Neural crest cell (in vitro differentiated cells): ENCODE results near the gene CD82. TPM values are rescaled to one million over a fixed set of nuclear protein-coding genes. Genes with fewer than 3 reads are reported as not detected.

Source experiments
- DNase-seq: peaks from one replicate; pipeline ENCODE4 v3.0.0; 2021; ENCODE audit warnings: low read depth, mixed read lengths, low spot score
- H3K27ac Mint-ChIP-seq: one replicate; pipeline ENCODE4 v1.8.0; 2021; ENCODE audit warnings: mild to moderate bottlenecking, mixed read lengths; ENCODE audit not compliant: unreplicated experiment
- H3K27me3 Mint-ChIP-seq: 2 replicates; pipeline ENCODE4 v1.8.0; 2021; ENCODE audit warnings: low read depth, mild to moderate bottlenecking, mixed read lengths
- H3K36me3 Mint-ChIP-seq: 2 replicates; pipeline ENCODE4 v1.8.0; 2021; ENCODE audit warnings: low read depth, mild to moderate bottlenecking, mixed read lengths
- H3K4me1 Mint-ChIP-seq: 2 replicates; pipeline ENCODE4 v1.8.0; 2021; ENCODE audit warnings: mixed read lengths
- H3K4me3 Mint-ChIP-seq: one replicate; pipeline ENCODE4 v1.8.0; 2021; ENCODE audit warnings: mild to moderate bottlenecking, mixed read lengths
- H3K9me3 Mint-ChIP-seq: 2 replicates; pipeline ENCODE4 v1.8.0; 2021; ENCODE audit warnings: mixed read lengths
- total RNA-seq: library from RNA; stranded (reverse); gene quantifications from 2 replicates; pipeline ENCODE4 v1.2.1, GENCODE V29; 2021
- TF ChIP-seq, protein P1 (sequence below): fragments of 200-600 bp; sonication (generic); conservative IDR thresholded peaks from 2 replicates; pipeline ENCODE4 v1.5.0; 2021; ENCODE audit warnings: antibody characterized with exemption, mild to moderate bottlenecking

CD82 gene
- total RNA-seq, 1 donor from 2014 or later, result 14.1 TPM

DNA sequence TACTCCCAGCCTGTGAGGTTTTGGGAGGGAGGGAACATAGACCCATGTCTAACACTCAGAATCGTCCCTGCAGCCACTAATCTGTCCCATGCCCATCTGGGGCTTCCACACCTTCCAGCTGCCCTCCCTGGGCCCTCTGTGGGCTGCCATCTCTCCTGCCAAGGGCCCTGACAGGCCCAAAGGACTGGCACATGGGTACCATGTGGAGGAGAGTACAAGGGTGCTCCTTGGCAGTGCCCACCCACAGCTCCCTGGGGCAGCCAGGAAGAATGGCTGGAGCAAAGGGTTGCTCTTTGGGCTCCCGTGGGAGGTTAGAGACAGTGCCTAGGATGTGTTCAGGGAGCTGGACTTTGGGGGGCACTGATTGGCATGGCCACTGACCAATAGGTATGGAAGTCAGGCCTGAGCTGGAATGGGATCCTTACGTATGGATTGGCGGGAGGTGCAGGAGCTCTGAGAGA, 56.8 kb downstream of the CD82 start:
- Mint-ChIP-seq H3K27ac (no peak overlapping the region), H3K36me3 (no peaks in the 10 kb centered on the region), H3K4me3 (no peak overlapping the region), H3K27me3 (no peaks in the 10 kb centered on the region), H3K4me1 (peaks cover 24% of the 10 kb centered on the region), H3K9me3 (no peaks in the 10 kb centered on the region)
- DNase-seq, result no peak
- TF ChIP-seq, protein P1, sequence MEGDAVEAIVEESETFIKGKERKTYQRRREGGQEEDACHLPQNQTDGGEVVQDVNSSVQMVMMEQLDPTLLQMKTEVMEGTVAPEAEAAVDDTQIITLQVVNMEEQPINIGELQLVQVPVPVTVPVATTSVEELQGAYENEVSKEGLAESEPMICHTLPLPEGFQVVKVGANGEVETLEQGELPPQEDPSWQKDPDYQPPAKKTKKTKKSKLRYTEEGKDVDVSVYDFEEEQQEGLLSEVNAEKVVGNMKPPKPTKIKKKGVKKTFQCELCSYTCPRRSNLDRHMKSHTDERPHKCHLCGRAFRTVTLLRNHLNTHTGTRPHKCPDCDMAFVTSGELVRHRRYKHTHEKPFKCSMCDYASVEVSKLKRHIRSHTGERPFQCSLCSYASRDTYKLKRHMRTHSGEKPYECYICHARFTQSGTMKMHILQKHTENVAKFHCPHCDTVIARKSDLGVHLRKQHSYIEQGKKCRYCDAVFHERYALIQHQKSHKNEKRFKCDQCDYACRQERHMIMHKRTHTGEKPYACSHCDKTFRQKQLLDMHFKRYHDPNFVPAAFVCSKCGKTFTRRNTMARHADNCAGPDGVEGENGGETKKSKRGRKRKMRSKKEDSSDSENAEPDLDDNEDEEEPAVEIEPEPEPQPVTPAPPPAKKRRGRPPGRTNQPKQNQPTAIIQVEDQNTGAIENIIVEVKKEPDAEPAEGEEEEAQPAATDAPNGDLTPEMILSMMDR, result no peak

DNA sequence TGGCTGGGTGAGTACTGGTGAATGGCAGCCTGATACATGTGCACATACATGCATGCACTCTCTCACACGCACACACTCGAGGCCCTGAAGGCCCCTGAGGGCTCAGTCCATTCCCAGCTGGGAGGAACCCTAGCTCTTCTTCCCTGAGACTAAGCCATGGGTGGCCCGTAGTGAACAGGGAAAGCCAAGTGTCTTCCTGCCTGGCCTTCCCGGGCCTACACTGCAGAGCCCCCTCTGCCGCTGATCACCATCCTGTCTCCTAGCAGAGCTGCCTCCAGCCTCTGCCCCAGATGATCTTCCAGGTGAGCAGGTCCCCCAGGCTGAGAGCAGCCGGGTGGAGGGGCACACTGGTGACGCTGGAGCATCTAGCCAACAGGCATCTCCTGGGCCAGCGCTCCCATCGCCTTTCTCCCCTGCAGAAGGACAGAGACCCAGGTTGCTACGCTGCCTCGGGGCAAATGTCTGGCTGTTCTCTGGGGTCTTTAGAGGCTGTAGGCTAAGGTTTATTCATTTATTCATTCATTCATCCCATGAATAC, 57.3 kb downstream of the CD82 start:
- TF ChIP-seq, protein P1, result no peak
- peaks cover 29% of the 10 kb centered on the region for H3K4me1 Mint-ChIP-seq
- no peak for DNase-seq

GRCh38 chr11:44623341-44623730, 57.9 kb downstream of the CD82 start:
- Mint-ChIP-seq H3K4me1 (peaks cover 28% of the 10 kb centered on the region), H3K36me3 (no peaks in the 10 kb centered on the region), H3K27ac (peak overlapping the region; percentile 77), H3K4me3 (no peak overlapping the region), H3K9me3 (no peaks in the 10 kb centered on the region), H3K27me3 (no peaks in the 10 kb centered on the region)
- no peak for DNase-seq
- TF ChIP-seq, protein P1, result no peak

More for the DNA sequence above, 57.3 kb downstream of the CD82 start:
- H3K4me3 Mint-ChIP-seq, result no peak overlapping the region
- peak overlapping the region; percentile 77 for H3K27ac Mint-ChIP-seq
- no peaks in the 10 kb centered on the region for H3K27me3 Mint-ChIP-seq
- no peaks in the 10 kb centered on the region for H3K36me3 Mint-ChIP-seq
- no peaks in the 10 kb centered on the region for H3K9me3 Mint-ChIP-seq

DNA sequence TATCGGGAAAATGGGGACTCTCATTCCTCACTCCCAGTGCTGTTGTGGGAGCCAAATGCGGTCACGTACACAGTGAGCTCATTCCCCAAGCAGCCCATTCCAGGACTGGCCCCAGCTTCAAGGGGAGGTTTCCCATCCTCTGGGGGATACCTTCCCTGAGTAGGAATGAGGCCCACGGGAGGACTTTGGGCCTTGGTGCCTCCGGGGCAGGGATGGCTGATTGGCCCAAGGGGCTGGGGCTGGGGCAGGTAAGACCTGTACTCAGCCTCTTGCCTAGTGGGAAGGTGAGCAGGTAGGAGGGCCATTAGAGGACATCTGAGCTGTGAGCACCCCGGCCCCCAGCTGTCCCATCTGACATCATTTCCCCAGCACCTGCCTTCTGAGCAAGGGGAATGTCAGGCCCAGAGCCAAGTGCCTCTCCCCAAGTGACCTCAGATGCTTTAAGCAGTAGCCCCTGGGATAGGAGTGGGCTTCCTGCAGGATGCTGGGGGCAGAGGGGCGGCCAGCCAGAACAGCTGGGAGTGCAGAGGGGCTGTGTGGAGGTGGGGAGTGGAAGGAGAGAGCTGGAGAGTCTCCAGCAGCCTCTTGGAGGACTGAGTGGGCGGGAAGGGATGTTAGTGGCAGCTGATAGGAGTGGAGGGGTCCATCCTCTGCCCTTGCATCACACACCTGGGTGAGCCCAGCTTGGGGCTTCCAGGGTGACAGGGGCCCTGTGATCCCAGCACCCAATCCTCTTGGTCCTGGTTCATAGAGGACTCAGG, 58.4 kb downstream of the CD82 start:
- Mint-ChIP-seq H3K4me3 (no peak overlapping the region), H3K36me3 (no peaks in the 10 kb centered on the region), H3K4me1 (peaks cover 33% of the 10 kb centered on the region), H3K27me3 (no peaks in the 10 kb centered on the region), H3K9me3 (no peaks in the 10 kb centered on the region), H3K27ac (no peak overlapping the region)
- DNase-seq, result peak; percentile 0
- TF ChIP-seq, protein P1, result no peak

DNA sequence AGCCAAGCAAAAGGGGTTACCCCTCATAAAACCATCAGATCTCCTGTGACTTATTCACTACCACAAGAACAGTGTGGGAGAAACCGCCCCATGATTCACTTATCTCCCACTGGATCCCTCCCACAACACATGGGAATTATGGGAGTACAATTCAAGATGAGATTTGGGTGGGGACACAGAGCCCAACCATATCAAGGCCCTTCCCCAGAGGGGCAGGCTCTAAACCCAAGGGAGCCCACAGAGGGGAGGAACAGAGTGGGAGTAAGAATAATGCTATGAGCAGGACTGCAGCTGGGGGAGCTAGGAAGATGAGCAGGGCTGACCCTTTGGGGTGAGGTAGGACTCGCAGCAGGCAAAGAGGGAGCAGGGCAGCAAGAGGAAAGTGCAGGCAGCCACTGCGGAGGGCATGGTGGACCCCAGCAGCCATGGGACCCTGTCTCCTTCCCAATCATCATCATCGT, 59.3 kb downstream of the CD82 start:
- Mint-ChIP-seq H3K4me1 (peaks cover 39% of the 10 kb centered on the region), H3K27ac (no peak overlapping the region), H3K27me3 (no peaks in the 10 kb centered on the region), H3K9me3 (no peaks in the 10 kb centered on the region), H3K4me3 (no peak overlapping the region), H3K36me3 (no peaks in the 10 kb centered on the region)
- peak; percentile 0 for DNase-seq
- TF ChIP-seq, protein P1, result no peak
